ENCODE data around the gene DAND5. TPM values are rescaled to one million over a fixed set of nuclear protein-coding genes. Genes with fewer than 3 reads are reported as not detected.

Gene DAND5
- total and polyA plus RNA-seq, 10 of the 15 experiments (the other 5 are each of a cell fraction or from before 2014, with no cell fraction given) = 0.06 to 0.15 (median 0.12) TPM; not detected in 5

GRCh38 chr19:12983091-12983490 lies 13.7 kb downstream of the DAND5 start:
- no TSS peak for BruUV-seq (replicated peaks)
- in situ Hi-C loops (cut with MboI) (no loop called here), intact Hi-C loops (cut with micrococcal nuclease; ENCODE audit: unreplicated experiment) (no loop called here)
- Histone ChIP-seq H3K4me3 (0 out of 2 replicates have a peak overlapping the region, but pooled peaks have one; percentile 16), H3K79me2 (ENCODE audit: control insufficient read depth, insufficient read depth, low read length) (no peaks in the 10 kb centered on the region), H3K4me1 (ENCODE audit: control insufficient read depth, insufficient read depth, low read length) (no peaks in the 10 kb centered on the region; the same call in 1 of the 2 replicates), H3K4me2 (ENCODE audit: control insufficient read depth, insufficient read depth) (peak overlapping the region; percentile 33; the same call in 1 of the 2 replicates), H3K27ac (ENCODE audit: control insufficient read depth, insufficient read depth) (no peak overlapping the region), H3K27me3 (replicated peaks in 1 of 2; ENCODE audit: control insufficient read depth in 2 of 2, insufficient read depth in 2 of 2, low read length in 1 of 2) (peaks cover 0 to 3% of the 10 kb centered on the region in 2 experiments; a peak in 1 of 4 replicates), H3K9me3 (replicated peaks; ENCODE audit: control insufficient read depth, insufficient read depth, low read length) (no peaks in the 10 kb centered on the region), H3K9ac (ENCODE audit: control insufficient read depth, insufficient read depth, low read length) (no peak overlapping the region), H3K36me3 (ENCODE audit: control insufficient read depth in 2 of 2, insufficient read depth in 2 of 2, low read length in 1 of 2) (no peaks in the 10 kb centered on the region), H2AFZ (ENCODE audit: control insufficient read depth, low read depth, low read length) (no peak overlapping the region), H4K20me1 (ENCODE audit: control insufficient read depth, insufficient read depth) (no peaks in the 10 kb centered on the region)
- CTCF ChIA-PET = interaction anchor here (0.5 to 13.5 kb wide), 7 partner anchors 18 to 360 kb away, joined by 3 to 247 read pairs (median 6); no protein-coding TSS in a partner anchor
- DNase-seq (ENCODE audit: low read depth, low spot score) = no peak
- no peak for TF ChIP-seq SMARCA5 (IDR thresholded peaks at IDR 0.05)
- no peak for TF ChIP-seq WRNIP1 (IDR thresholded peaks at IDR 0.05; ENCODE audit: borderline replicate concordance, low read depth, low read length)
- RAD21 ChIA-PET (ENCODE audit: unreplicated experiment) = no interaction called here
- no peak for ATAC-seq
- SMC1A ChIA-PET (ENCODE audit: uncharacterized antibody, unreplicated experiment) = no interaction called here
- no peak for FAIRE-seq
- POLR2A ChIA-PET = no interaction called here
- 38% methylated on average over 10 of the region's 10 CpGs for WGBS (ENCODE audit: insufficient coverage, insufficient replicate concordance, low lambda C conversion rate, missing lambda C conversion rate)

GRCh38 chr19:12983542-12984142 lies 14.3 kb downstream of the DAND5 start:
- in situ Hi-C loops (cut with MboI) (no loop called here), intact Hi-C loops (cut with micrococcal nuclease; ENCODE audit: unreplicated experiment) (no loop called here)
- no peak overlapping the region for H3K9ac ChIP-seq (ENCODE audit: control insufficient read depth, insufficient read depth, low read length)
- ChIA-PET RAD21 (ENCODE audit: unreplicated experiment) (interaction anchor here (2.6 kb wide), 1 partner anchor 77 kb away, joined by 19 read pairs; no protein-coding TSS in a partner anchor), SMC1A (ENCODE audit: uncharacterized antibody, unreplicated experiment) (interaction anchor here (2.7 kb wide), 1 partner anchor 77 kb away, joined by 12 read pairs; no protein-coding TSS in a partner anchor), CTCF (interaction anchor here (0.7 to 13.5 kb wide), 7 partner anchors 18 to 359 kb away, joined by 3 to 247 read pairs (median 6); no protein-coding TSS in a partner anchor), POLR2A (no interaction called here)
- H4K20me1 ChIP-seq (ENCODE audit: control insufficient read depth, insufficient read depth) = no peaks in the 10 kb centered on the region
- peak overlapping the region; percentile 33; the same call in 1 of the 2 replicates for H3K4me2 ChIP-seq (ENCODE audit: control insufficient read depth, insufficient read depth)
- no TSS peak for BruUV-seq (replicated peaks)
- ATAC-seq (peak; percentile 71), FAIRE-seq (peak; percentile 54), DNase-seq (ENCODE audit: low read depth, low spot score) (no peak)
- H3K4me1 ChIP-seq (ENCODE audit: control insufficient read depth, insufficient read depth, low read length) = no peaks in the 10 kb centered on the region; the same call in 1 of the 2 replicates
- H3K4me3 ChIP-seq = 0 out of 2 replicates have a peak overlapping the region, but pooled peaks have one; percentile 16
- H3K27ac ChIP-seq (ENCODE audit: control insufficient read depth, insufficient read depth) = no peak overlapping the region
- 6% methylated on average over 31 of the region's 51 CpGs for WGBS (ENCODE audit: insufficient coverage, insufficient replicate concordance, low lambda C conversion rate, missing lambda C conversion rate)
- no peak overlapping the region for H2AFZ ChIP-seq (ENCODE audit: control insufficient read depth, low read depth, low read length)
- H3K27me3 ChIP-seq (replicated peaks in 1 of 2; ENCODE audit: control insufficient read depth in 2 of 2, insufficient read depth in 2 of 2, low read length in 1 of 2) = peaks cover 0 to 3% of the 10 kb centered on the region in 2 experiments; a peak in 1 of 4 replicates
- no peaks in the 10 kb centered on the region for H3K9me3 ChIP-seq (replicated peaks; ENCODE audit: control insufficient read depth, insufficient read depth, low read length)
- no peaks in the 10 kb centered on the region for H3K79me2 ChIP-seq (ENCODE audit: control insufficient read depth, insufficient read depth, low read length)
- no peaks in the 10 kb centered on the region for H3K36me3 ChIP-seq (ENCODE audit: control insufficient read depth in 2 of 2, insufficient read depth in 2 of 2, low read length in 1 of 2)
- TF ChIP-seq DPF2 (IDR thresholded peaks at IDR 0.05) (no peak), KAT2A (conservative IDR thresholded peaks at IDR 0.05; ENCODE audit: control insufficient read depth, low read depth, low read length) (no peak), IKZF1 (conservative IDR thresholded peaks at IDR 0.05) (peak; percentile 34; the same call in 1 of the 2 replicates), IRF4 (IDR thresholded peaks at IDR 0.05; ENCODE audit: low read depth, low read length) (no peak), ZBTB40 (IDR thresholded peaks at IDR 0.05; ENCODE audit: borderline replicate concordance) (no peak), BMI1 (IDR thresholded peaks at IDR 0.05; ENCODE audit: borderline replicate concordance) (no peak), IKZF2 (IDR thresholded peaks at IDR 0.05) (no peak), ASH2L (IDR thresholded peaks at IDR 0.05; ENCODE audit: borderline replicate concordance, low read depth) (no peak), FOXM1 (IDR thresholded peaks at IDR 0.05; ENCODE audit: low read depth, low read length) (no peak), FOS (IDR thresholded peaks at IDR 0.05; ENCODE audit: borderline replicate concordance, extremely low read depth, insufficient read length) (no peak), LARP7 (IDR thresholded peaks at IDR 0.05) (peak; percentile 49; the same call in 1 of the 2 replicates), YY1 (IDR thresholded peaks at IDR 0.05; ENCODE audit: low read depth, low read length) (peak; percentile 75)

Measured in GM12878 (cell line).